Stimulated activated CD4-positive, alpha-beta T cell treated with anti-CD3 and anti-CD28 coated beads, Interleukin-15, amount 100 ng/mL, for 48 hours (primary cell): ENCODE results near the gene CRYBG2.
"Not testable (repeated sequence)": the region's sequence is repeated elsewhere in the genome, so short reads cannot be mapped to it uniquely, and the experiment has no call there.

ENCODE experiments used
- DNase-seq, 2 donors: peaks; one replicate each; pipeline ENCODE4 v3.0.0-alpha.2; 2020; ENCODE audit warnings: low read depth in 2 of 2

Gene CRYBG2

GRCh38 chr1:26321315-26322041 lies 32.5 kb downstream of the CRYBG2 start:
- peak; percentile 88 to 96 for DNase-seq

GRCh38 chr1:26320896-26321295 lies 33.0 kb downstream of the CRYBG2 start:
- no peak for DNase-seq

DNA sequence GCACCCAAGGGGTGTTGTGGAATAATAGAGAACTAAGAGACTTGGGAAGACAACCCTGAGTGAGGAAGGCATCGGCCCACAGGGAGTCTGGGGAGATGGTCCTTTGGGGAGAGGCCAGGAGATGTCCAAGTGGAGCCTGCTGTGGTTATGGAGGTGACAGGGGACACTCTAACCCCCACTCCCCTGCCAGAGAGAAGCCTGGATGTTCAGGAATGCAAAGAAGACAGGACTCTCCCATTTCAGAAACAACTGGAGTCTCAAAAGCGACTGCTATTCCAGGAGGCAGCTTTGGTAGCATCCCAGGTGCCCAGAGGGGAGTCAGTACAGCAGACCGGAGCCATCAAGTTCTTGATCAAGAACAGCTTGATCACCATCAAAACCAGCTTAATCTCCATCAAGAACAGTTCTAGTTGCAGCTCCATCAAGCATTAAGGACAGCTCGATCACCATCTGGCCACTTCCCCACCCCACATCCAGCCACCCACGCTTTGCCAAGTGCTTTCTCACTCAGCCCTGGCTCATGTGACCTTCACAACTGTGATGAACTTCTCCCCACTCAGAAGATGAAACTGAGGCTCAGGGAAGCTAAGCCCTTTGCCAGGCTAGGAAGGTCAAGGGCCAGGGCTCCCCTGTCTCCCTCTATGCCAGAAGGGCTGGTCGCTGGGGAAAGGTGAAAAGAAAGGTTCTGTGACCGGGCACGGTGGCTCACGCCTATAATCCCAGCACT lies 35.4 kb downstream of the CRYBG2 start:
- peak in 1 of 2 donors; percentile 57 for DNase-seq

DNA sequence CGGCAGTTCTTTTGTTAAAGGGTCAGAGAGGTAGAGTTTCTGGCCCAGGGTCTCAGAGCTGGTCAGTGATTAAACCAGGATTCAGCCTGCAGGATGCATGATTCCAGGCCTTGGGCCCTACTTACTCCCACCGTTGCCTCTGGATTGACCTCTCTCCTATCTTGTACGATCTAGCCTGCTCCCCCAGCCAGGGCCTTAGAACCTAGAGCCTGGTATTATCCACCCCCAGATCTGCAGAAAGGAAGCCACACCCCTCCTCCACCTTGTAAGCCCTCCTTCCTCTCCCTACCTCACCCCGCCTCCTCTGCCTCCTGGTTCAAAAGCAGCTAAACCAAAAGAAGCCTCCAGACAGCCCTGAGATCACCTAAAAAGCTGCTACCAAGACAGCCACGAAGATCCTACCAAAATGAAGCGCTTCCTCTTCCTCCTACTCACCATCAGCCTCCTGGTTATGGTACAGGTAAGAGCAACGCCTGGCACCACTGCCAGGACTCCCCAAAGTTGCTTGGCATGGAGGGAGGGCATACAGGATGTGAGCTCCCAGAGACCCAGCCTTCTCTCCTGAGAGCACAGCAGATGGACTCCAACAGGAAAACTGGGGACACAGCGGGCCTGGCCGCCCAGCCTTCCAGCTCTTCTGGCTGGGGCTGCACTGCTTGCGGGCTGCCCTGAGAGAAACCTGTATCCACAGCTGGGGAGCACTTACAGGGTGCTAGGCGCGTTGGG lies 36.2 kb downstream of the CRYBG2 start, which contains the start of gene CD52:
TSS of gene CD52 (plus strand) at position 347 of the 726 bp plus-strand sequence. CDS start at position 407, 60 bp downstream.
- peak in 1 of 2 donors; percentile 77 for DNase-seq

GRCh38 chr1:26317146-26317545 lies 36.8 kb downstream of the CRYBG2 start:
- DNase-seq, result no peak

- DNase-seq, result no peak
Measured at GRCh38 chr1:26315874-26316850, 37.8 kb downstream of the CRYBG2 start.

GRCh38 chr1:26314501-26314900 lies 39.4 kb downstream of the CRYBG2 start:
- DNase-seq, result no peak

GRCh38 chr1:26307966-26308899 lies 45.7 kb downstream of the CRYBG2 start:
- DNase-seq, result not testable (repeated sequence)

DNA sequence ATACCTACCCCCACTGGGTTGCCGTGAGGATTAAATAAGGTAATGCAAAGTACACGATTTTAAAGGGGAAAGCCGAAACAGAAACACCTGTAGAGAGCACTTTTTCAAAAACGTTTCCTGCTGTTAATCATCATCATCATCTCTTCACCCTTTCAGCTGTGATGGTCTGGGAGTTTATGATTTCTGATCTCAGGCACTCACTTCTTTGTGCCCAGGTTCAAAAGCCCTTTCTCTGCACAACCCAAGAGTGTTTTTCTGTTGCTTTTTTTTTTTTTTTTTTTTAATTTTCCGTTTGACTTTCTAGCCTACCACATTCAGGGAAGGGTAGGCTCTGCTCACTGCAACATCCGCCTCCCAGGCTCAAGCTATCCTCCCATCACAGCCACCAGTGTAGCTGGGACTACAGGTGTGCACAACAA lies 46.6 kb downstream of the CRYBG2 start:
- DNase-seq, result no peak

DNA sequence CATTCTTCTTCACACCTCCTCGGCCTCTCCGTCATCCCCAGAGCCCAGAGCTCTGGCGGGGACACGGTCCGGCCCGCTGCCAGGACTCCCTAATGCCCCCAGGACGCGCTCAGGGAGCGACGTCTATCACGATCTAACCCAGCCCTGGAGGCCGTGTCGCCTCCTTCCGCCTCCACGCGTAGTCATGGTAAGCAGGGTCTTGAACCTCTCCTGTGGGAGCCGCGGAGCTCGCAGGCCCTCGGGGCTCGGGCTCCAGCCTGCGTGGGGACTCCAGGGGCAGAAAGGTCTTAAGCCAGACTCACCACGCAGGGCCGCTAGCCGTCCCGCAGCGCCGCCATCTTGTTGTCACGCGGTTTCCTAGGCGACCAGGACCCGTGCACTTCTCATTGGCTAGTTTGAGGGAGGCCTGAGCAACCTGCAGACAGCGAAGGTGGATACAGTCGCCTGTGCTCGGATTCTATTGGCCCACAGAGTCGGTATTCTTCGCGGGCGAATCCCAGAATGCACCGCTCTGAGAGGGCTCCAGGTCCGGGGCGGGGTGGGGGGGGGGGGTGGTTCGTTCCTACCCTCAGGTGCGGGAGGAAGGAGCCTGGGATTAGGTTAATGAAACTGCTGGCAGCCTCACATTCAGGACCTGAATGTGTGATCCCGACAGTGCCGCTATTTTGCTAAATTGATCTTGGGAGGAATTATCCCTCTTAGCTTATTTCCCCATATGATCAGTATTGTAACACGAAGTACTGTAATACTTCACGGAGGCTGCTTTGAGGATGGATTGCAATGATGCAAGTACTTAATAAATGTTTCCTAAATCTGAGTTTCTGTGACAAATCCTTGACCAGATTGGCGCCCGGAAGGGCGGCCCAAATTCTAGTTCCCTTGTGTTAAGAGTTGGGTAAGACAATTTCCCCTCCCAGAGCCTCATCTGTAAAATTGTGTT lies 47.4 kb downstream of the CRYBG2 start, which contains the start of gene UBXN11:
TSS of gene UBXN11 (minus strand) at position 347 of the 940 bp plus-strand sequence. CDS start 3,753 bp downstream, outside the sequence.
- peak; percentile 90 to 91 for DNase-seq

DNA sequence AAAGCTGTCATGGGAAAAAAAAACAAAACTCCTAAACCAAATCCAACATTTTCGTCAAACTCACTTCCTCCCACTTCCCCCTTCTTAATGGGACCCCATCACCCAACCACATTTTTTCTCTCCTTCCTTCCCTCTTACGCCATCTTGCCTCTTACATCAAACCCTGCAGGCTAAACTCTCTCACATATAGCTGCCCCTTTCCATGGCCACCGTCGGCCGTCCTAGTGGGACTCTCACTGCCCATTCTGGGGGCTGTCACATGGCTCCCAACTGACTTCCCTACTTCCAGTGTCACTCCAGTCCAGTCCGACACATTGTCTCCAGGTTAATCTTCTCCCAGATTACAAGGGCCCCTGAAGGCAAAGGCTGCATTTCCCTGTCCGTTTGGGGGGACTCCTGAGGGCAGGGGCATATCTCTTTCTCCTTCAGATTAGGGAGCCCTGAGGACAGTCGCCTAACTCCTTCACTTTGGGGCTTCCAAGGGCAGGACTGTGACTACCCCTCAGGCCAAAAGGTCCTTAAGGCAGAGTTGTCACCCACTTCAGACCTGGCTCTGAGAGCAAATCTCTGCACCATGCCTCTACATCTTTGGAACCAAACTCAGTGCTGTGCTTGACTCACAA lies 48.2 kb downstream of the CRYBG2 start:
- no peak for DNase-seq

DNA sequence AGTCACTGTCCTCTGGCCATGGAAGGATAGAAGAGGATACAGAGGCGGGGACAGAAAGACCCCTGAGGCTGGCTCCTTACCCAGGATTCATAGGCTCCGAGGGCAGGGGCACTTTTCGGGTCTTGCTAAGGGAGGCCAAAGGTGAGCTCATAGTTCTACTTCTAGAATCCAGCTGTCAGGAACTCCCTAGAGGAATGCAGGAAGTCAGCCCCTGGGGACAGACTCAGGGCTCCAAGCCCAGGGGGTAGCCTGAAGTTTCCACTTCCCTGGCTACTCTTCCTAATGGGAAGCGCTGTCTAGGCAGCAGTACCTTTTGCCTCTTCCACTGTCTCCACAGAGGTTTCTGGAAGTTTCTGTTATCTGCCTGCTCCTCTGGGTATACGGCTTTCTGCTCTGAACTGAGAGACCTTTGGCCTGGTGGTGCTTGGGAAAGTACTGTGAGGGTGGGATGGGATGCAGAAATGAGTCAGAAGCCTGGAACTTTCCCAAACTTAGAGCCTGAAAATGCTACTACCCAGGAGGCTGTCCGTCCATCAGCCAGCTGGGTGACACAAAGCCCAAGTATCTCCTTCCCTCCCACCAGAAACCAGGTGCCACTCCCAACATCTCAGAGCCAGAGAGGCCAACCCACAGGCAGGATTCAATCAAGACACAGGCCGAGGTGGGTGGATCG lies 51.1 kb downstream of the CRYBG2 start:
- DNase-seq, result no peak

DNA sequence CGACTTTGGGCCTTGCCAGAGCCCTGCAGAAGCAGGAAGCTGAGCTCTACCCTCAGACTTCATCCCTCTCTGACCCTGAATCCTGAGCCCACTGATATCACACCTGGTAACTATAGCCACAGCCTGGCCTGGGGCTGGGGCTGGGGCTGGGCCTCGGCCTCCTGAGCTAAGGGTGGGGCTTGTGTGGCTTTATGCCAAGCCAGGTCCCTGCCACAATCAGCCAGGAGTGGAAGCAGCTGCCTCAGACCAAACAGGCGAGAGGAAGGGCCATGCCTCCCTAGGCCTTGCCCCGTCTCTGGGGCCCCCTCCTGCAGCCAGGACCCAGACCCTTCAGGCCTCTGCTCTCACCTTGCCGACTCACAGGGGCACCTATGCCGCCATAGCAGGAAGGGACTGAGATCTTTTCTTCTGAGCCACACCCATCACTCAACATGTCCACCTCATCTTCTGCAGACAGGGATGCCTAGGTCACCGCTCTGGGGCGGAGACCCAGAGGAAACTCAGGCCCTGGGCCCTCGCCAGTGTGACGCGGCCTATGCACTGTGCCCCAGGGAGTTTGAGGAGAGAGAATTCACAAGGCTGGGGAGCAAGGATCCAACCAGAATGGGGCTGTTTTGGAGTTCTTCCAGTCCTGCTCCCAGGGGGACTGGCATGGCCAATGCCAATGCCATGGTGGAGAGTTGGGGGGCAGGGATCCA lies 53.2 kb downstream of the CRYBG2 start:
- no peak for DNase-seq

GRCh38 chr1:26297791-26298124 lies 56.2 kb downstream of the CRYBG2 start:
- DNase-seq, result no peak

GRCh38 chr1:26297057-26297790 lies 56.7 kb downstream of the CRYBG2 start:
- DNase-seq, result no peak

DNA sequence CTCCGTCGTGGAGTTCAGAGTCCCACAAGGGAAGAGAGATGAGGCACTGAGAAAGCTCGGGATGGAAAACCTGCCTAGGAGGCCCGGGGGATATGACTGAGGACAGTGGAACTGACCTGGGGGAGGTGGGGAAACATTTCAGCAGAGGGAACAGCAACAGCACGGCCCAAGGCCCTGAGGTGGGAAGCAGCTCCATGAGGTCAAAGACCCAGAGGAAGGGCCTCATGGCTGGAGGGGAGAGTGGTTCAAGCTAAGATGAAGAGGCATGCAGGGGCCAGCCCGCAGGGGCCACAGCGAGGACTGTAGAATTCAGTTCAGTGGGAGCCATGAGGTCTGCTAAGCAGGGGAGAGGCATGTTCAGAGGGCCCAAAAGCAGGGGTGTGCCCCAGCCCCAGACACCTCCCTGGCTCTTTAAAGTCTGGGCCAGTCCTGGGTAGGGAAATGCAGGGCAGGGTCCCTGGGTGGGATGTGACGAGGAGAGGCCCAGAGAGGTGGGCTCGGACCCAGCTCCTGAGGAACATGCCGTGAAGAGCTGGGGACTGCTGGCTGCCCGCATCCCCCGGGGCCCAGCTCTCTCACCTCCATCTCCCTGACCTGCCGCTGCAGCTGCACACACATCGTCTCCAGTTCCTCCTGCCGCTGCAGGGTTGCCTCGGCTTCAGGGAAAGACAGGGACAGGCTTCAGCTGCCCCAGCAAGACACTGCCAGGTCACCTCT lies 57.4 kb downstream of the CRYBG2 start:
- no peak for DNase-seq
